Right hindlimb (tissue), 1 donor: ENCODE results near the gene FIGN.

Source experiments
- DNase-seq: peaks from one replicate; pipeline ENCODE4 v3.0.0-alpha.2; 2018

The FIGN gene

DNA sequence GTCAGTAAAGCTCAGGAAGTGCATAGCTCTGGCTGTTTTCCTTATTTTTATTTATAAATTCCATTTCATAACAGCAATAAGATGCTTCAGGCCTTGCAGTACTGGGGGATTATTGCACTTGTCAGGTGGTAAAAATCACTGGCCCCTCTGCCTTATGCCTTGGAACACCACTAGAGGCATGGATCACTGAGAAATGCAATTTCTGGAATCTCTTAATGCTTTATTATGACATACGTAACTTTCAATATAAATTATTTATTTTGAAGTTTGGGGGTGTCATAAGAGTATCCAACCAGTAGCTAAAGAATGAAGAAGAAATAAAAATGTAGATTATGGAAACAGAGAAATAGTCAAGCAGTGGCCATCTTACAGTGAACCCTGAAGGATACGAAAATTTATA lies 183.1 kb downstream of the FIGN start:
- DNase-seq: no peak

DNA sequence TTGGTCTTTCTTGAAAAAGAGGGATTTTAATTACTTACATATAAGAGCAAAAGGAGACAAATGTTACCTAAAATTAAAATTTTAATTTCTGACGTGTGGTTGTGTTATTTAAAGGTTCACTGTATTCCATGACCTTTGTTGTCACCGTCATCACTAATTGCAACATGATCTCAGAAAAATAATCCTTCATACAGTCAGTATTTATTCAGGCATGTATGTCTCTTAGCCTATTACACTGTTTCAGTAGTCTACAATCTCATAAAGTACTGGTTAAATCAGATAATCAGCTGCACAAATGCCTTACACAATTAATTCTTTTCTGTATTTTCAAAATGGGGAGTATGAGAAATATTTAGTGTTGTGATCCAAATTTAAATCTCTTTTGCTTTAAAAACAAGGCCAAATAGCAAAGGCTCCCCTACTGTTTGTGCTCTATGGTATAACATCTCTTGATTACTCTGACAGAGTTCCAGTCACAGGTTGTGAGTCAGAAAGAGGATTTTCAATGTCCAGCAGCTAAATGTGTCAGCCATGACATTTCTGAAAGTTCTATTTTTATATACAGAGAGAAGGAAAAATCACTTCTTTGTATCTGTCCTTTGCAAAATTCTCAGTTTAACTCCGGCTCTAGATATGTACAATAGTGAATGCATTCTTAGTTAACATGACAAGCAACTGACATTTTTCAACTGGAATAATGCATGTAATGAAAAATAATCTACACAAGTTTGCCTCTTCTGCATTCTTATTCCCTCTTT lies 184.0 kb downstream of the FIGN start:
- DNase-seq: no peak

DNA sequence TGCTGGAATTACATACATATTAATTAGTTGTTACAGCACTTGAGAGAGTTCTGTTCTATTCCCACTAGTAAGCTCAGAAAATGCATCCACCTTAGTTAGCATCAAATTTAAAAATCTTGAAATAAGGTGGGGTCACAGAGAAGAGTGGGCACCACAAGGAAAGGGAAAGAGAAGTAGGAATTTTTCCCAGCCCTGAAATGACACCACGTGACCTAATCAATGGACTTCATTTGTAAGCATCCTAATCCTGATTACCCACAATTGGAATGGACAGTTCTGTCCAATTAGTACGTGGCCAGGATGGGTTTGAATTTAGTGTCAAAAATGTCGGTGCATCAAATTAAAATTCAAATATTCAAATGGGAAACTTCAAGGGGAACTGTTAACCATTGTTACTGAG lies 186.8 kb downstream of the FIGN start:
- no peak for DNase-seq
